Activated CD8-positive, alpha-beta memory T cell treated with anti-CD3 and anti-CD28 coated beads, Interleukin-2, amount 50 U/mL, for 48 hours (primary cell): Measurements from ENCODE around the gene CCDC69.
"Not testable (repeated sequence)": the region's sequence is repeated elsewhere in the genome, so short reads cannot be mapped to it uniquely, and the experiment has no call there.

Experiments used
- DNase-seq: peaks from one replicate; pipeline ENCODE4 v3.0.0-alpha.2; 2020

The CCDC69 gene

DNA sequence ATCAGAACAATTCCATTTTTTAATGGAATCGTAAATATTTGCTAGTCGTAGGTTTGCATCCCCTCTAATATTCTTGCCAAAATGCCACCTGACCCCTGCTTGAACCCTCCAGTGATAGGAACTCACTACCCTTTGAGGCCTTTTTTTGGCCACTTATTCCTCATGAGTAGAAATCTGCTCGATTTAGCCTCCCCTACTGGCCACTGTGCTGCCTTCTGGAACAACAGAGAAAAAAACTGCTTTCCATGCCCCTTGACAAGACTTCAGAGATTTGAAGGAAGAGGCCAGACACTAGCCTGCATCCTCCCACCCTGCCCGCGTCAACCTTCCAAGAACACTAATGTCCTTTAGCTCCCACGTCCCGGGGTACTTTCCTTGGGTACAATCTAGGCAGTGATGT is 4.1 kb downstream of the CCDC69 start:
- no peak for DNase-seq

GRCh38 chr5:151219138-151219537 is 4.8 kb downstream of the CCDC69 start:
- DNase-seq: no peak

DNA sequence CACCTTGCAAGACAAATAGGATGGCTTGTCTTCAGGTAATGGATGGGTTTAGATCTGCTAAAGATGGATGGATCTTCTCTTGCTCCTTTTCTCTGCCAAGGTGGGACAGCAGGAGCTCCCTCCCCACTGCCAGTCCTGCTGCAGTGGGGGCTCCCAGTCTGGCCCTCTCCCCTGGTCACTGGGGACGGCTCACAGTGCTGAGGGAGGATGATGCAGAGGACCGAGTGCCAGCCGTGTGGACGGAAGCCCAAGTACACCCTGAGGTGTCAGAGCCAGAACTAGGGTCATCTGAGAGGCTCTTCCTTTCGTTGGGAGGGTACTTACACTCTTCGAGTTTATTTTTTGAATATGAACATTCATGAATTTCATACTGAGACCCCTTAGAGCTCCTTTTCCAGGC is 5.7 kb downstream of the CCDC69 start:
- no peak for DNase-seq

GRCh38 chr5:151216781-151217180 is 7.1 kb downstream of the CCDC69 start:
- peak; percentile 7 for DNase-seq

- peak; percentile 50 for DNase-seq
Measured at GRCh38 chr5:151215546-151215880, 8.4 kb downstream of the CCDC69 start.

DNA sequence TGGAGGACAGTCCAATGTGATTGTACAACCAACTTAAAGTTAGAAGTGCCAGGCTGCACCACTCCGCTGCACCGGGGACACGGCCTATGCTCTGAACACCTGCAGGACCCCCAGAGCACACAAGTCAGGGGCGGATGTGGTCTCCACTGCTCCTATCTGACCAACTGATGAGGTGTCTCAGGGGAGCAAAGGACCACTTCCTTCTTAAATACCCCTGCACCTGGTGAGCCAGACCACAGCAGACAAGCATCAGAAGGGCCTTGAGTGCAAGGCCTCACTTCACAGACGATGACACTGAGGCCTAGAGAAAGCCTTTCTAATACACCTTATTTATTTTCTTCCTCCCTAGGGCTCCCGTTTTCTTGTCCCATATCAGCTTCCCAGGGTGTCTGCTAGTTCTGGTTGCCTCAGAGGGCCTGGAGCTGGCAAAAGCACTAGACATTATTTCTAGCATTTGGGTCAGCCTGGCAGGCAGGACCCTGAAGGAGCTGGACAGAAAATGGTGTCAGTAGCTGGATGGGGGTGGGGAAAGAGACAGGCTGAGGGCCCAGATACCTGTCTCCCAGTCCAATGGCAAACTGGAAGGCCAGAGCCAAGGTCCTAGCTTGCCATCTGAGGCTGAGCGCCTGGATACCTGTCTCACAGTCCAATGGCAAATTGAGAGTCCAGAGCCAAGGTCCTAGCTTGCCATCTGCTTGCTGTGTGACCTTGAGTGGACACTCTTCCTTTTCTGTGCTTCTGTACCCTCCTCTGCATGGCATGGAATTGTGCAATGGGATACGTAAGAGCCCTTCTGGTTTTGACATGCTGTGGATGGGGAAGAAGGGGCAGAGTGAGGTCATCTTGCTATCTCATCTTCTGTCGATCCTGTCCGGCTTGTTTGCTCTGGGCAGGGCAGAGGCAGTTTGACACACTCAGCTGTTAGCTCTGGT is 9.0 kb downstream of the CCDC69 start:
- DNase-seq: peak; percentile 70

DNA sequence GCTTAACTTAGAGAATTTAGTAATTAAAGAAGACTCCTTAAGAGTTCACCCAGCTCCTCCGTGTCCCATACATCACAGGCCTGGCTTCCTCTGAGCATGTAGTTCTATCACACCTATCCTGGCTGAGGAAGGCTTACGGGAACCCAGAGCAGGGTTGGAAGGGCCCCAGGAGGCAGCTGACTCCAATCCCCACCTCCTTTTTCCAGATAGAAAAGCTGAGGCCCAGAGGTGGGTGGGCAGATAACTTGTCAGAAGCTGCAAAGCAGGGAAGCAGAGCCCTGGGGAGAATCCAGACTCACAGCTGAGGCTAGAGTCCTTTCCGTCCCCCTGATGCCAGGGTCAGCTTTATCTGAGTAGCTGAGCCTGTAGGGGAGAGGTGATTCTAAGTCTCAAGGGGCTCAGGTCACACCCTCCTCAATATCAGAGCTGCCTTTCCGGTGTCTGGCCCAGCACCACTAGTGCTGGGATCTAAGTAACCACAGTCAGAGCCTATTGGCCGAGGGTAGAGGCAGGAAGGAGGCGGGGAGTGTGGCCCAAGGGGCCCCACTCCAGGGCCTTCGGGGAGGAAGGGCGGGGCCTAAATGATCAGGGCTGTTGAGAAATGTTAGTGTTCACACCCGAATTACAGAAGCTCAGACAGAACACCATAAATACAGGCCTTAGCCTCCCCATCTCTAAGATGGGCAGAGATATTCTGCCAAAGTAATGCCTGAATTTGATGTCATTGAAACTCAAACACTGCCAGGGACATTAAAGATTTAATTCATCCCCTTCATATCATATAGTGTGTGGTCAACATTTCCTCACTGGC is 9.9 kb downstream of the CCDC69 start:
- peak; percentile 85 for DNase-seq

DNA sequence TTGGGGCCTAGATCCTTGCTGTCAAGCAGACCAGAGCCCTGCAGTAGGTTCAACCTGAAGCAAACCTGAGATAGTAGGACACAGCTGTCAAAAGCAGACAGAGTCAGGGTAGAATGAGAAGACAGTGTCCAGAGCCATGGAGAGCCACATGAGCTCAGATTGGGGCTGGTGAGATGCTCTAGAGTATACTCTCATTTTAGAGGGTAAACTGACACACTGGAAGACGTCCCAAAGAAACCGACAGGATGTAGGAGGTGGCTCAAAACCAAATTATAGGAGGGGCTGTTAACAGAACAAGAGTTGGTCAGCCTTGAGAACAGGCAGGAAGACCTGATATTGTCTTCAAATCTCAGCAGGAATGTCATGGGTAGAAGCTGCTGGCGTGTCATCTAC is 11.5 kb downstream of the CCDC69 start:
- DNase-seq: no peak

GRCh38 chr5:151208481-151208914 is 15.4 kb downstream of the CCDC69 start:
- DNase-seq: peak; percentile 52

DNA sequence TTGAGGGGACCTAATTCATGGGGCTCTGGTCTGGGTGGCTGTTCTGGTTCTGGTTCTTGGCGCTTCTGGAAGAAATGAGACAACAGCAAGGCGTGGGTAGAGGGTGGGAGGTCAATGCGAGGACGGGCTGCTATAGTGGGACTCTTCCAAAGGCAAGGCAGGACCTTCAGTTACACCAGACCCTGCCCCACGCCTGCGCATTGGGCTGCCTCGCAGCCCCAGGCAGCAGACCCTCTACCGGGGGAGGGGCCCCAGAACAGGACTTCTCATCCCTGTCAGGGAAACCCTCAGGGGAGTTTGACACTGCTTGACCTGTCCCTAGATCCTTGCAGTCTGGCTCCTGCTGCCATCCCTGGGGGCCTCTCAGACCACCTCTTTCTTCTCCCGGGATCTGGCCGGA is 18.5 kb downstream of the CCDC69 start:
- peak; percentile 48 for DNase-seq

- peak; percentile 44 for DNase-seq
Measured at GRCh38 chr5:151204051-151204450, 19.8 kb downstream of the CCDC69 start.

DNA sequence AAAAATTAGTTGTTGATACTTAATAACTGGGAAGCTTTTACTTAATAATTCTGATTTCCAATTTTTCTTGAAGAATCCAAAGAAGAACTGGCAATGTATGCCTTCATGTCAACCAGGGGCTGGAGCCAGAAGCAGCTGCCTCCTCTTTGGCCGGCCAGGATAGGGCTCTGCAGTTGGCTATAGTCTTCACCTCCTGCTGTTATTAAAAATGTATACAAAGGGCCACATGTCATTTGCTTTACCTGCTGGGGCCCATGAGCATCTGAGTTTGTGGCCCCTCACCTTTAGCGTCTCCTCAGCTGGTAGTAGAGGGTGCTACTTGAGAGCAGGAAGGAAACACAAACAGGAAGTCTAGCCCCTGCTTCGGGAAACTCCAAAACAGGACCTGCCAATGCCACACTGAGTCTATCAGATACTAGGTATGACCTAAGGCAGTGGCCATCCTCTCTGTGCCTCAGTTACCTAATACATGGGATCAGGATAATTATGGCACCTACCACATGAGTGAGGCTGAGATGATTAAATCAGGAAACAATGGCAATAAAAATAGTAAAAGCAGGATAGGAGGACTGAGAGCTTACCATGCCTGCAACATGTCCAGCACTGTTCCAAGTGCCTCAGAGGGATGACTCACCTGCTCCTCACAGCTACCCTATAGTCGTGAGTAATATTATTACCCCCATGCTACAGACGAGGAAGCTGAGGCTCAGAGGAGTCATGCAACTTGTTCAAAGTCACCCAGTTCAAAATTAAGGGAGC is 21.3 kb downstream of the CCDC69 start:
- peak; percentile 55 for DNase-seq

DNA sequence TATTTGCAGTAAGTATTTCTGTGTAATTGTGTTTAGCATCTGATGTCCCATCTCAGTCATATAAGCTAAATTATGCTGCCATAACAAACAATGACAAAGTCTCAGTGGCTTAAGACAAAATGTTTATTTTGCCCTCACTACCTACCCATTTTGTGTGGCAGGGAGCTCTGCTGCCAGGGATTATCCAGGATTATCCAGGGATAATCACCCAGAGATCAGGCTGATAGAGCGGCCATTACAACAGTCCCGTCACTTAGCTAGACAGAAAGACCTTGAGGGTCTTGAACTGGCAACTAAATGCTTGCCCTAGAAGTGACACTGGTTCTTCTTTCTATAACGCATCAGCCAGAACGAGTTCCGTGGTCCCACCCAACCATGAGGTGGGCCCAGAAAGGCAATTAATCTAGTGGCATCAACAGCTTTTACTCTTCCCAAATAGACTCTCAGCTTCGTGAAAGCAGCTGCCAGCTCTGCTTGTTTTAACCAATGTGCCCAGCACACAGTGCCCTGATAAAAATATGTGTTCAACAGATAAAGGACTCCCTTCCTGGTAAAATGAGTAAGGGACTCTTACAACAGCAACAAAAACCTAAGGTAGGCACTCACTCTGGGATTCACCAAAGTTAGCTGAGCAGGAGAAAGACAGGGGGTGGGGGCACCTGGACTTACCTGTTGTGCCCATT is 22.8 kb downstream of the CCDC69 start:
- DNase-seq: peak; percentile 34

- DNase-seq: no peak
Measured at GRCh38 chr5:151199581-151200185, 24.2 kb downstream of the CCDC69 start.

DNA sequence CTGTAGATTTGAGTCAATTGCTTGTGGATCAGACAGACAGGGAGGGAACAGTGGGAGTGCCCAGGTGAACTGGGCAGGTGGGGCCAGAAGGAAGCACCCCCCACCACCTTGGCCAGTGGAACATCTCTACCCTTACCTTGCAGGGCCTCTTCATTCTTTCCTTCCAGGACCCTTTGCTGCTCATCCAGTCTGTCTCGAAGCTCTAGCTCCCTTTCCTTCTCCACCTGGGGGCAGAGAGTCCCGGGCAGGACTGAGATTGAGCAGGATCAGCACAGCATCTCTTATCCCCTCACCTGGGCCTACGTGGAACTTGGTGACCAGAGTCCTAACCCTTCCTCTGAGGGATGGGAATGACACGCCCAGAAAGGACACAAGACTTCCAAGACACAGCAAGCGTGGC is 25.0 kb downstream of the CCDC69 start:
- DNase-seq: peak; percentile 40

GRCh38 chr5:151197291-151197600 is 26.6 kb downstream of the CCDC69 start:
- not testable (repeated sequence) for DNase-seq

- DNase-seq: peak; percentile 29
Measured at GRCh38 chr5:151196556-151197290, 27.2 kb downstream of the CCDC69 start.

DNA sequence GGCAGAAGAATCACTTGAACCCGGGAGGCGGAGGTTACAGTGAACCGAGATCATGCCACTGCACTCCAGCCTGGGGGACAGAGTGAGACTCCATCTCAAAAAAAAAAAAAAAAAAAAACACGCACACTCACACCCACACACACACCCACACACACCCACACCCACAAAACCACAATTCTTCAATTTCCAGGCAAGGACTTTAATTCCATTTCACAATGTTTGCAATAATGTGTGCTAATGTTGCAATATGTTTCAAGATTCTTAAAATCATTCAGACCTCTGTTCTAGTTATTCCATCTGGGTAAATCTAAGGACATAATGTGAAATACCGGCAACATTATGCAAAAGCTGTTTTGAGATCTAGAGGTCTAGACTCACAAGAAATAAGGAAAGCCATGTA is 28.3 kb downstream of the CCDC69 start:
- DNase-seq: peak; percentile 49

DNA sequence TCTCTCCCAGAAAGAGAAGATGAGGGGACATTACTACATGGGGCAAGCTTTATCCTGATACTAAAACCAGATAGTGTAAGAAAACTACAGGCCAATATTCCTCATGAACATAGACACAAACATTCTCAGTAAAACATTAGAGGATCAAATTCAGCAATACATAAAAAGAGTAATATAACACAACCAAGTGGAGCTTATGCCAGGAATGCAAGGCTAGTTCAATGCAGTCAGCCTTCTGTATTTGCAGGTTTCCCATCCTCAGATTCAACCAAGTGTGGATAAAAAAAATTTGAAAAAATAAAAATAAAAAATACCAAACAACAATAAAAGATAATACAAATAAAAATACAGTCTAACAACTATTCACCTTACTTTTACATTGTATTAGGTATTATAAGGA is 31.3 kb downstream of the CCDC69 start:
- DNase-seq: no peak

- no peak for DNase-seq
Measured at GRCh38 chr5:151191661-151192060, 32.2 kb downstream of the CCDC69 start.

- DNase-seq: no peak
Measured at GRCh38 chr5:151189151-151189550, 34.7 kb downstream of the CCDC69 start.

GRCh38 chr5:151186538-151186937 is 37.4 kb downstream of the CCDC69 start:
- DNase-seq: no peak
